A549 (cell line): ENCODE data around the gene SOX13. TPM values are rescaled to one million over a fixed set of nuclear protein-coding genes. Genes with fewer than 3 reads are reported as not detected.

Source experiments
- ATAC-seq, 2 experiments: fragments of 200-7000 bp in 1 of 2; fragments of >200 bp in 1 of 2; cut with Nextera tagmentation in 1 of 2; cut with Tn5 transposase in 1 of 2; 3 replicates each; pipeline versions ENCODE4 v1.8.0 to v1.9.1; 2018 to 2020; ENCODE audit warnings: mild to moderate bottlenecking in 1 of 2, moderate library complexity in 1 of 2
- CTCF ChIA-PET: fragments of 300-600 bp; sonication (Branson Sonifier 250); formaldehyde crosslinking; extraction: SDS; loops from one replicate; lab custom pipeline; 2021; ENCODE audit warnings: antibody characterized with exemption, inconsistent platforms; lab: Yijun Ruan, JAX
- POLR2A ChIA-PET: fragments of 350-600 bp; formaldehyde crosslinking; extraction: SDS; loops from one replicate; lab custom pipeline; 2021; ENCODE audit warnings: antibody characterized with exemption, inconsistent platforms; lab: Yijun Ruan, JAX
- DNase-seq, 2 experiments: peaks; one replicate each; pipeline versions ENCODE4 v3.0.0 to v3.0.0-alpha.2; 2011 to 2016; ENCODE audit warnings: low read depth in 1 of 2, low spot score in 1 of 2
- FAIRE-seq: peaks from 2 replicates; lab custom pipeline; 2011; peaks lifted over from hg19 to GRCh38; lab: Jason Lieb, UNC
- H3K27ac ChIP-seq, 2 experiments: fragments of >200 bp; sonication (Bioruptor Twin); formaldehyde crosslinking; 3 replicates each; pipeline ENCODE4 v1.5.1; 2016 to 2017
- H3K4me1 ChIP-seq: fragments of >200 bp; sonication (Bioruptor Twin); formaldehyde crosslinking; 3 replicates; pipeline ENCODE4 v1.6.1; 2016
- H3K4me2 ChIP-seq: fragments of >200 bp; sonication (Bioruptor Twin); formaldehyde crosslinking; 3 replicates; pipeline ENCODE4 v1.6.1; 2016
- H3K4me3 ChIP-seq: fragments of >200 bp; sonication (Bioruptor Twin); formaldehyde crosslinking; 3 replicates; pipeline ENCODE4 v1.5.1; 2016
- H3K9me3 ChIP-seq: fragments of >200 bp; sonication (Bioruptor Twin); formaldehyde crosslinking; 3 replicates; pipeline ENCODE4 v1.6.1; 2016
- BHLHE40 ChIP-seq: IDR thresholded peaks from 2 replicates; pipeline ENCODE4 v1.6.1; 2012; ENCODE audit warnings: low read depth, low read length, inconsistent platforms
- CHD2 ChIP-seq: fragments of 150-350 bp; IDR thresholded peaks from 2 replicates; pipeline ENCODE4 v1.6.1; 2014; ENCODE audit warnings: low read length; ENCODE audit not compliant: partially characterized antibody
- EP300 ChIP-seq, 2 experiments: fragments of >200 bp; sonication (Bioruptor Twin); formaldehyde crosslinking; IDR thresholded peaks; 2 replicates in 1 of 2; 3 replicates in 1 of 2; pipeline ENCODE4 v1.6.1; 2016 to 2017
- FOSL2 ChIP-seq, 2 experiments: fragments of 450-650 bp in 1 of 2; fragments of >200 bp in 1 of 2; sonication (Bioruptor Twin) in 1 of 2; formaldehyde crosslinking; IDR thresholded peaks; 2 replicates each; pipeline versions ENCODE4 v1.5.0 to v1.6.1; 2016 to 2020; ENCODE audit warnings: mild to moderate bottlenecking in 1 of 2, moderate library complexity in 1 of 2
- HDAC2 ChIP-seq: fragments of 200-600 bp; sonication (generic); IDR thresholded peaks from 2 replicates; pipeline ENCODE4 v1.6.1; 2016
- HEYL ChIP-seq: fragments of 250-450 bp; sonication (Bioruptor Pico); IDR thresholded peaks from 2 replicates; pipeline ENCODE4 v1.8.0; 2021; ENCODE audit warnings: mild to moderate bottlenecking, moderate library complexity
- KDM1A ChIP-seq: fragments of 200-600 bp; sonication (generic); IDR thresholded peaks from 2 replicates; pipeline ENCODE4 v1.6.1; 2016; ENCODE audit warnings: low read depth, mild to moderate bottlenecking
- MYC ChIP-seq: IDR thresholded peaks from 2 replicates; pipeline ENCODE4 v1.6.1; 2012; ENCODE audit warnings: mild to moderate bottlenecking, inconsistent platforms, low read length, improper control_type of control experiment, borderline replicate concordance
- PHF8 ChIP-seq: fragments of 200-600 bp; sonication (generic); IDR thresholded peaks from 2 replicates; pipeline ENCODE4 v1.6.1; 2016; ENCODE audit warnings: low read depth, mild to moderate bottlenecking, antibody characterized with exemption, moderate library complexity, borderline replicate concordance
- RAD21 ChIP-seq, 2 experiments: fragments of >200 bp in 1 of 2; sonication (Bioruptor Twin) in 1 of 2; formaldehyde crosslinking in 1 of 2; IDR thresholded peaks in 1 of 2; conservative IDR thresholded peaks in 1 of 2; 2 replicates in 1 of 2; 3 replicates in 1 of 2; pipeline ENCODE4 v1.6.1; 2012 to 2018; ENCODE audit warnings: inconsistent platforms in 1 of 2
- RNF2 ChIP-seq: fragments of 200-600 bp; sonication (generic); IDR thresholded peaks from 2 replicates; pipeline ENCODE4 v1.6.1; 2016; ENCODE audit warnings: low read depth, mild to moderate bottlenecking, antibody characterized with exemption, moderate library complexity, borderline replicate concordance
- SMC3 ChIP-seq: fragments of >200 bp; sonication (Bioruptor Twin); formaldehyde crosslinking; IDR thresholded peaks from 3 replicates; pipeline ENCODE4 v1.6.1; 2018; ENCODE audit warnings: inconsistent platforms
- ZC3H11A ChIP-seq: fragments of 450-650 bp; IDR thresholded peaks from 2 replicates; pipeline ENCODE4 v1.6.1; 2014; ENCODE audit warnings: antibody characterized with exemption, mild to moderate bottlenecking
- WGBS: methylation state at CpG from one replicate; pipeline ENCODE4 v1.1.6; 2017; ENCODE audit errors: missing lambda C conversion rate; 5-methylcytosine and 5-hydroxymethylcytosine counted together
- polyA plus RNA-seq, 4 experiments: library from polyadenylated mRNA; depleted of rRNA in 3 of 4; stranded (reverse); fragments of >200 nt; fragmentation: RNase III in 1 of 4; extraction: RNeasy Plus Mini Kit Qiagen cat#74134 plus additional on column Dnase treatment in 1 of 4; gene quantifications; 2 replicates in 3 of 4; 3 replicates in 1 of 4; pipeline ENCODE4 v1.2.3, GENCODE V29; 2011 to 2017
- TF ChIP-seq, protein P1 (sequence below): IDR thresholded peaks from 2 replicates; pipeline ENCODE4 v1.6.1; 2012; ENCODE audit warnings: low read depth, borderline replicate concordance
- TF ChIP-seq, protein P2 (sequence below): fragments of 450-650 bp; IDR thresholded peaks from 2 replicates; pipeline ENCODE4 v1.6.1; 2014; ENCODE audit warnings: antibody characterized with exemption
- TF ChIP-seq, protein P3 (sequence below): fragments of >200 bp; sonication (Bioruptor Twin); formaldehyde crosslinking; IDR thresholded peaks from 2 replicates; pipeline ENCODE4 v1.6.1; 2016
- TF ChIP-seq, protein P4 (sequence below): fragments of 200-600 bp; sonication (generic); IDR thresholded peaks from 2 replicates; pipeline ENCODE4 v1.6.1; 2016; ENCODE audit warnings: antibody characterized with exemption, mild to moderate bottlenecking, moderate library complexity
- TF ChIP-seq, protein P5 (sequence below): IDR thresholded peaks from 2 replicates; pipeline ENCODE4 v1.6.1; 2012
- TF ChIP-seq, protein P6 (sequence below): fragments of 150-350 bp; IDR thresholded peaks from 2 replicates; pipeline ENCODE4 v1.6.1; 2014; ENCODE audit warnings: low read depth, mild to moderate bottlenecking, low read length

SOX13 gene
- polyA plus RNA-seq, 2 of the 4 experiments (the other 2 are of a cell fraction): 6.8 to 9.8 TPM

DNA sequence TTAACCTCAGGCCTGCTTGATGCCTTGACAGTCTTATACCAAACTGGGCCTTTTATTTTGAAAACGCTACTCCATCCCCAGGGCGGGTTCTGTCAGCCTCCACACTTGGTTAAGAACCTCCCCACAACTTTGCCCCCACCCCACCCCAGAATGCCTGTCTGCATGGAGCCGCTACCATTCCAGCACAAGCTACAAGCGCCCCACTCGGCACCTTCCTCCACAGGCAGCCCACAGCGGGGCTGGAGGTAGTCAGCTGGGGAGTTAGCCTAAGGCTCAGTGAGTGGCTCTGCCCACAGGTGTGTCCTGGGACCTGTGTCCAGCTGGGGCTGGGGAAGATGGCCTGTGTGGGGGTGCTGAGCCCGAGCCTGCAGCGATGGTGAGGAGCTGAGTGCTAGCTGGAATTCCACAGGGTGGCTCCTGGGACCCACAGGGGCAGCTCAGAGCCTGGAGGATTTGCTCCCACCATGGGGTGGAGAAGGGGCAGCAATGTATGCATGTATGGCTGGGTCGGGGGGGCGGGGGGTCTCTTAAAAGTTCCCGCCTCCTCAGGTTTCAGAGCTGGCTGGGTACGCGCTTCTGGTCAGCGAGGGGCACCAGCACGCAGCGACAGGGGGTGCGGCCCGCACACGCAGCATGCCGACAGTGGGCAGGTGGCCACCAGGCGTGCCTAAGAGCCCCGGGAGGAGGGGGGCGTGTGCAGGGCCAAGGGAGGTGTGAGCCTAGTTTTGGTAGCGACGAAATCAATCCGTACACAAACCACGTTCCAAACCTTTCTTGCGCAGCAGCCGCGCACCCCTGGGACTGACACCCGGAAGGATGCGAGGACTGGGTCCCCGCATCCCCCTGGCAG, 78.0 kb downstream of the SOX13 start:
- TF ChIP-seq HDAC2 (no peak), FOSL2 (IDR thresholded peaks at IDR 0.05) (no peak), FOSL2 (CRISPR knock-in tag; IDR thresholded peaks at IDR 0.05) (no peak), BHLHE40 (no peak)
- TF ChIP-seq, protein P1, sequence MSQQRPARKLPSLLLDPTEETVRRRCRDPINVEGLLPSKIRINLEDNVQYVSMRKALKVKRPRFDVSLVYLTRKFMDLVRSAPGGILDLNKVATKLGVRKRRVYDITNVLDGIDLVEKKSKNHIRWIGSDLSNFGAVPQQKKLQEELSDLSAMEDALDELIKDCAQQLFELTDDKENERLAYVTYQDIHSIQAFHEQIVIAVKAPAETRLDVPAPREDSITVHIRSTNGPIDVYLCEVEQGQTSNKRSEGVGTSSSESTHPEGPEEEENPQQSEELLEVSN: no peak
- TF ChIP-seq, protein P2, sequence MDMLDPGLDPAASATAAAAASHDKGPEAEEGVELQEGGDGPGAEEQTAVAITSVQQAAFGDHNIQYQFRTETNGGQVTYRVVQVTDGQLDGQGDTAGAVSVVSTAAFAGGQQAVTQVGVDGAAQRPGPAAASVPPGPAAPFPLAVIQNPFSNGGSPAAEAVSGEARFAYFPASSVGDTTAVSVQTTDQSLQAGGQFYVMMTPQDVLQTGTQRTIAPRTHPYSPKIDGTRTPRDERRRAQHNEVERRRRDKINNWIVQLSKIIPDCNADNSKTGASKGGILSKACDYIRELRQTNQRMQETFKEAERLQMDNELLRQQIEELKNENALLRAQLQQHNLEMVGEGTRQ: no peak
- TF ChIP-seq, protein P3, sequence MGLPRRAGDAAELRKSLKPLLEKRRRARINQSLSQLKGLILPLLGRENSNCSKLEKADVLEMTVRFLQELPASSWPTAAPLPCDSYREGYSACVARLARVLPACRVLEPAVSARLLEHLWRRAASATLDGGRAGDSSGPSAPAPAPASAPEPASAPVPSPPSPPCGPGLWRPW: no peak
- TF ChIP-seq, protein P4, sequence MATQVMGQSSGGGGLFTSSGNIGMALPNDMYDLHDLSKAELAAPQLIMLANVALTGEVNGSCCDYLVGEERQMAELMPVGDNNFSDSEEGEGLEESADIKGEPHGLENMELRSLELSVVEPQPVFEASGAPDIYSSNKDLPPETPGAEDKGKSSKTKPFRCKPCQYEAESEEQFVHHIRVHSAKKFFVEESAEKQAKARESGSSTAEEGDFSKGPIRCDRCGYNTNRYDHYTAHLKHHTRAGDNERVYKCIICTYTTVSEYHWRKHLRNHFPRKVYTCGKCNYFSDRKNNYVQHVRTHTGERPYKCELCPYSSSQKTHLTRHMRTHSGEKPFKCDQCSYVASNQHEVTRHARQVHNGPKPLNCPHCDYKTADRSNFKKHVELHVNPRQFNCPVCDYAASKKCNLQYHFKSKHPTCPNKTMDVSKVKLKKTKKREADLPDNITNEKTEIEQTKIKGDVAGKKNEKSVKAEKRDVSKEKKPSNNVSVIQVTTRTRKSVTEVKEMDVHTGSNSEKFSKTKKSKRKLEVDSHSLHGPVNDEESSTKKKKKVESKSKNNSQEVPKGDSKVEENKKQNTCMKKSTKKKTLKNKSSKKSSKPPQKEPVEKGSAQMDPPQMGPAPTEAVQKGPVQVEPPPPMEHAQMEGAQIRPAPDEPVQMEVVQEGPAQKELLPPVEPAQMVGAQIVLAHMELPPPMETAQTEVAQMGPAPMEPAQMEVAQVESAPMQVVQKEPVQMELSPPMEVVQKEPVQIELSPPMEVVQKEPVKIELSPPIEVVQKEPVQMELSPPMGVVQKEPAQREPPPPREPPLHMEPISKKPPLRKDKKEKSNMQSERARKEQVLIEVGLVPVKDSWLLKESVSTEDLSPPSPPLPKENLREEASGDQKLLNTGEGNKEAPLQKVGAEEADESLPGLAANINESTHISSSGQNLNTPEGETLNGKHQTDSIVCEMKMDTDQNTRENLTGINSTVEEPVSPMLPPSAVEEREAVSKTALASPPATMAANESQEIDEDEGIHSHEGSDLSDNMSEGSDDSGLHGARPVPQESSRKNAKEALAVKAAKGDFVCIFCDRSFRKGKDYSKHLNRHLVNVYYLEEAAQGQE: no peak
- TF ChIP-seq, all 56 proteins: peak for 0
- no peak for FAIRE-seq
- POLR2A ChIA-PET: interaction anchor here (0.7 kb wide), 1 partner anchor 284 kb away, joined by 4 read pairs; no protein-coding TSS in a partner anchor

DNA sequence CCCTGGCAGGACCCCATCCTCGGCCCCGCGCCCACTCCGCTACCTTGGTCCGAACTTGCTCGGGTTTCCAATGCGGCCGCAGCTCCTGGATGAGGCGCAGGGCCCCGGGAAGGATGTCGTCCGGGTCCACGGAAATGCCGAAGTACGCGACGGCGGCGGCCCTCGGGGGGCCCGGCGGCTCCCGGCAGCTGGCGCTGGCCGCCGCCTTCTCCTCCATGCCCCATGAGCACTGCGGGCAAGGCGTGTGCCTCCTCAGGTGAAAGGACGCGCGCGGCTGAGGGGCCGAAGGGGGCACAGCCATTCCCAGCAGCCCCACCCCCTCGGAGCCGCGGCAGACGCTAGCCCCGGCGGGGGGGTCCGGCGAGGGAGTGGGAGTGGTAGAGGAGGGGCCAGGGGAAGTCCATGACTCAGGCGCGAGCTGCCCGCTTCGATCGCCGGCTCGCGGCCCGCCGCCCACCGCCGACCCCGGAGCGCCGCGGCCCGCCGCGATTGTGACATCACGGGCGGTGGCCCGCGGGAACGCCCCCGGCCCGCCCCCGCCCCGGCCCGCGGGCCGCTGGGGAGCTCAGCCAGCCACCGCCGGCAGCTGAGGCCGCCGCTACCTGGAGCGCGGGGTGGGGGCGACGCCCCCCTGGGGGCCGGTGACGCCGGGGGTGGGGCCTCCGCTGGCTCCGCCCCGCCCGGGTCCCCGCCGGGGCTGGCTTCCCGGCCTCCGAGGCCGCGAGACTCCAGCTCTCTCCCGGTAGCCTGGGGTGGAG, 78.8 kb downstream of the SOX13 start, which contains the start of gene ETNK2:
Gene ETNK2, minus strand, starts transcription at position 493 of the 758 bp plus-strand sequence. Its CDS starts 192 bp downstream, at position 301.
- ChIA-PET POLR2A (interaction anchor here (0.6 to 1.4 kb wide), 4 partner anchors 21 to 285 kb away, joined by 3 to 4 read pairs (median 4); no protein-coding TSS in a partner anchor), CTCF (interaction anchor here (1.2 to 6.2 kb wide), 6 partner anchors 9 to 247 kb away, joined by 3 to 62 read pairs (median 12); no protein-coding TSS in a partner anchor)
- H3K9me3 ChIP-seq: no peaks in the 10 kb centered on the region
- peak; percentile 33 to 83 for DNase-seq
- ATAC-seq: peak; percentile 55 to 69
- WGBS: 5% methylated on average over 16 of the region's 94 CpGs
- FAIRE-seq: no peak
- peak within 1 kb of the TSS; percentile 78 to 85 for H3K27ac ChIP-seq
- peaks cover 16% of the 10 kb centered on the region for H3K4me1 ChIP-seq
- peak within 1 kb of the TSS; percentile 96 for H3K4me3 ChIP-seq
- H3K4me2 ChIP-seq: peak within 1 kb of the TSS; percentile 100
- TF ChIP-seq, protein P5, sequence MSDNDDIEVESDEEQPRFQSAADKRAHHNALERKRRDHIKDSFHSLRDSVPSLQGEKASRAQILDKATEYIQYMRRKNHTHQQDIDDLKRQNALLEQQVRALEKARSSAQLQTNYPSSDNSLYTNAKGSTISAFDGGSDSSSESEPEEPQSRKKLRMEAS: no peak
- TF ChIP-seq, protein P2: no peak
- TF ChIP-seq, protein P4: peak; percentile 71
- TF ChIP-seq KDM1A (no peak), RNF2 (no peak), CHD2 (peak; percentile 57), ZC3H11A (no peak), PHF8 (peak; percentile 25; the same call in 1 of the 2 replicates), HEYL (CRISPR knock-in tag) (no peak), MYC (no peak), RAD21 (conservative IDR thresholded peaks at IDR 0.05 in 1 of 2, IDR thresholded peaks at IDR 0.05 in 1 of 2) (no peak), SMC3 (no peak), EP300 (IDR thresholded peaks at IDR 0.05) (no peak)
- TF ChIP-seq, protein P6, sequence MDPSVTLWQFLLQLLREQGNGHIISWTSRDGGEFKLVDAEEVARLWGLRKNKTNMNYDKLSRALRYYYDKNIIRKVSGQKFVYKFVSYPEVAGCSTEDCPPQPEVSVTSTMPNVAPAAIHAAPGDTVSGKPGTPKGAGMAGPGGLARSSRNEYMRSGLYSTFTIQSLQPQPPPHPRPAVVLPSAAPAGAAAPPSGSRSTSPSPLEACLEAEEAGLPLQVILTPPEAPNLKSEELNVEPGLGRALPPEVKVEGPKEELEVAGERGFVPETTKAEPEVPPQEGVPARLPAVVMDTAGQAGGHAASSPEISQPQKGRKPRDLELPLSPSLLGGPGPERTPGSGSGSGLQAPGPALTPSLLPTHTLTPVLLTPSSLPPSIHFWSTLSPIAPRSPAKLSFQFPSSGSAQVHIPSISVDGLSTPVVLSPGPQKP: no peak

More for the DNA sequence above, 78.0 kb downstream of the SOX13 start:
- H3K4me2 ChIP-seq: peak overlapping the region; percentile 100
- ATAC-seq: peak; percentile 12 to 18; a peak in 4 of 6 replicates
- CTCF ChIA-PET: interaction anchor here (1.2 to 6.2 kb wide), 7 partner anchors 8 to 248 kb away, joined by 3 to 62 read pairs (median 9); no protein-coding TSS in a partner anchor
- H3K4me3 ChIP-seq: peak overlapping the region; percentile 96
- 72% methylated on average over 24 of the region's 33 CpGs for WGBS
- H3K27ac ChIP-seq: peak overlapping the region; percentile 78 to 85
- H3K4me1 ChIP-seq: peaks cover 16% of the 10 kb centered on the region
- H3K9me3 ChIP-seq: no peaks in the 10 kb centered on the region
- no peak for DNase-seq
